ENCODE data around the gene MT1A. TPM values are rescaled to one million over a fixed set of nuclear protein-coding genes. Genes with fewer than 3 reads are reported as not detected.

MT1A gene
- total RNA-seq, 1 experiment from 2014 or later = 52.1 TPM

- no peak for ATAC-seq
- no peaks in the 10 kb centered on the region for H3K27me3 ChIP-seq (ENCODE audit: control insufficient read depth, insufficient read depth, low read length)
- CTCF ChIA-PET = no interaction called here
- H3K36me3 ChIP-seq (ENCODE audit: control insufficient read depth, insufficient read depth, low read length) = no peaks in the 10 kb centered on the region
- no TSS peak for BruUV-seq (replicated peaks)
- no peak within 1 kb of the TSS for H3K27ac ChIP-seq (ENCODE audit: low read length)
- DNase-seq (ENCODE audit: low read depth, low spot score) = no peak
- no peaks in the 10 kb centered on the region for H3K9me3 ChIP-seq (ENCODE audit: control insufficient read depth, insufficient read depth, low read depth, low read length)
- no peak within 1 kb of the TSS for H3K4me3 ChIP-seq (ENCODE audit: low read depth in 2 of 2, low read length in 2 of 2)
- in situ Hi-C loops (cut with HindIII; ENCODE audit: low pct_unique_long_range_greater_than_20kb, low sequenced_read_pairs) (no loop called here), intact Hi-C loops (cut with micrococcal nuclease; ENCODE audit: unreplicated experiment) (no loop called here)
- POLR2A ChIA-PET = interaction anchor here (0.6 kb wide), 1 partner anchor 41 kb away, joined by 3 read pairs; no protein-coding TSS in a partner anchor
- no peak for TF ChIP-seq POLR2AphosphoS5 (IDR thresholded peaks at IDR 0.05; ENCODE audit: low read depth, low read length)
- TF ChIP-seq REST (IDR thresholded peaks at IDR 0.05; ENCODE audit: insufficient read depth in 1 of 2, low read depth in 2 of 2, low read length in 1 of 2) = no peak
- TF ChIP-seq SIN3A (IDR thresholded peaks at IDR 0.05; ENCODE audit: borderline replicate concordance, insufficient read depth, low read depth, low read length) = no peak
- no peak for TF ChIP-seq CTCF (IDR thresholded peaks at IDR 0.05)
- TF ChIP-seq TCF7L2 (IDR thresholded peaks at IDR 0.05; ENCODE audit: low read depth, low read length) = no peak
- no peaks in the 10 kb centered on the region for H3K4me1 ChIP-seq (ENCODE audit: control insufficient read depth, insufficient read depth, low read length)
These were observed 29.4 kb downstream of the MT1A start, which contains the start of gene MT1G for GRCh38 chr16:56667581-56668571. Gene MT1G, minus strand, starts transcription at chr16:56668065. Its CDS starts 72 bp downstream, at chr16:56667993.

- no peaks in the 10 kb centered on the region for H3K9me3 ChIP-seq (ENCODE audit: control insufficient read depth, insufficient read depth, low read depth, low read length)
- no peaks in the 10 kb centered on the region for H3K27me3 ChIP-seq (ENCODE audit: control insufficient read depth, insufficient read depth, low read length)
- ChIA-PET CTCF (no interaction called here), POLR2A (interaction anchor here (0.6 kb wide), 1 partner anchor 43 kb away, joined by 3 read pairs; no protein-coding TSS in a partner anchor)
- H3K27ac ChIP-seq (ENCODE audit: low read length) = no peak within 1 kb of the TSS
- no peak for TF ChIP-seq REST (IDR thresholded peaks at IDR 0.05; ENCODE audit: insufficient read depth in 1 of 2, low read depth in 2 of 2, low read length in 1 of 2)
- no peak for TF ChIP-seq CTCF (IDR thresholded peaks at IDR 0.05)
- TF ChIP-seq SIN3A (IDR thresholded peaks at IDR 0.05; ENCODE audit: borderline replicate concordance, insufficient read depth, low read depth, low read length) = no peak
- TF ChIP-seq TCF7L2 (IDR thresholded peaks at IDR 0.05; ENCODE audit: low read depth, low read length) = no peak
- no peak for TF ChIP-seq POLR2AphosphoS5 (IDR thresholded peaks at IDR 0.05; ENCODE audit: low read depth, low read length)
- H3K36me3 ChIP-seq (ENCODE audit: control insufficient read depth, insufficient read depth, low read length) = no peaks in the 10 kb centered on the region
- H3K4me3 ChIP-seq (ENCODE audit: low read depth in 2 of 2, low read length in 2 of 2) = no peak within 1 kb of the TSS
- in situ Hi-C loops (cut with HindIII; ENCODE audit: low pct_unique_long_range_greater_than_20kb, low sequenced_read_pairs) = no loop called here
- DNase-seq (ENCODE audit: low read depth, low spot score) (no peak), ATAC-seq (no peak)
- H3K4me1 ChIP-seq (ENCODE audit: control insufficient read depth, insufficient read depth, low read length) = no peaks in the 10 kb centered on the region
- intact Hi-C loops (cut with micrococcal nuclease; ENCODE audit: unreplicated experiment) = no loop called here
- no TSS peak for BruUV-seq (replicated peaks)
These were observed 30.8 kb downstream of the MT1A start, which contains the start of gene MT1H for GRCh38 chr16:56669005-56669839. Gene MT1H, plus strand, starts transcription at chr16:56669814. Its CDS starts 71 bp downstream, at chr16:56669885.
